ENCODE results near the gene FBXO41.

GRCh38 chr2:73264332-73264606 is 20.0 kb downstream of the FBXO41 start:
- TF ChIP-seq POLR2A (IDR thresholded peaks at IDR 0.05) (no peak), EP300 (IDR thresholded peaks at IDR 0.05) (no peak)

Data from tibial nerve (tissue), 3 donors.